ENCODE results near the gene MLLT10.

Gene MLLT10

GRCh38 chr10:21501731-21502347, 32.2 kb upstream of the MLLT10 start:
- DNase-seq: no peak

- no peak for DNase-seq
Measured at GRCh38 chr10:21502348-21502740, 31.7 kb upstream of the MLLT10 start.

GRCh38 chr10:21503542-21503941, 30.5 kb upstream of the MLLT10 start:
- DNase-seq: no peak

GRCh38 chr10:21505711-21506278, 28.2 kb upstream of the MLLT10 start:
- DNase-seq: no peak

GRCh38 chr10:21506351-21506750, 27.7 kb upstream of the MLLT10 start:
- no peak for DNase-seq

GRCh38 chr10:21507150-21507549, 26.9 kb upstream of the MLLT10 start:
- no peak for DNase-seq

- DNase-seq: no peak
Measured at GRCh38 chr10:21508706-21509331, 25.2 kb upstream of the MLLT10 start.

DNA sequence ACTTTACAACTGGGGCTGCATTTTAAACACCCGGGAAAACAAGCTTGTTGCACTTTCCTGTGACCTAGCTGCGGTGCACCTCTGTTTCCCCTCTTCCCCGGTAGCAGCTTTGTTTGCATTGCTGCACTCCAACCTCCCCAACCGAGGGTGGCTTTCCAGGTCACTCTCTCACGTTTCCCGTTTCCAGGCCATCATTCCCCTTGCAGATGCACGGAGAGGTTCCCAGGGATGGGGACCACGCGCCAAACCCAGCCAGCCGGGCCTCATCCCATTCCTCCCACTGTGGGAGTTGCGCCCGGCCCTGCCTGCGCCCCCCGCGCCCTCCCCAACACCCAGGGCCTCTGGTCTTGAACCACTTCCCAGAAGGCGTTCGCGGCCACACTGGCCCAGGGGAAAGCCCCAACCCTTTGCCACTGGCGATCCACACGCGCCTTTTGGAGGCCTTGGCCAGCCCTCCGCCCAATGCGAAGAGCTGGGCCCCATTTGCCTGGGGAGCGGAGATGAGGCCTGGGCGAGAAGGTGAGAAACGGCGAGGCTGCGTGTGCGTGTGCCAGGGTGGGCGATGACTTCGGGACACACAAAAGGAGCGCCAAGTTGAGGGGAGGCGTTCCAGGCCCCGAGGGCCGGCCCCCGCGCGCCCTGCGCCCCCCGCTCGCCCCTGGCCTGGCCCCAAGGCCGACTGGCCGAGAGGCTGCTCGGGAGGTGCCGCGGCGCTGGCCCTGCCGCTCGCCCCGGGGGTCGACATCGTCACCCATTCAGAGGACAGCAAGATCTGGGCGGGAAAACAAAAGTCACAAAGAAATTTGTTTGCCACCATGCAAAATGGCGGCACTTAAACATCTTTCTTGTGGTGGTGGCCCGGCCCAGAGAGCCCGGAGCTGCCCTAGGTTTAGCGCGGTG, 24.4 kb upstream of the MLLT10 start:
- no peak for DNase-seq

- DNase-seq: no peak
Measured at GRCh38 chr10:21510241-21511094, 23.6 kb upstream of the MLLT10 start.

DNA sequence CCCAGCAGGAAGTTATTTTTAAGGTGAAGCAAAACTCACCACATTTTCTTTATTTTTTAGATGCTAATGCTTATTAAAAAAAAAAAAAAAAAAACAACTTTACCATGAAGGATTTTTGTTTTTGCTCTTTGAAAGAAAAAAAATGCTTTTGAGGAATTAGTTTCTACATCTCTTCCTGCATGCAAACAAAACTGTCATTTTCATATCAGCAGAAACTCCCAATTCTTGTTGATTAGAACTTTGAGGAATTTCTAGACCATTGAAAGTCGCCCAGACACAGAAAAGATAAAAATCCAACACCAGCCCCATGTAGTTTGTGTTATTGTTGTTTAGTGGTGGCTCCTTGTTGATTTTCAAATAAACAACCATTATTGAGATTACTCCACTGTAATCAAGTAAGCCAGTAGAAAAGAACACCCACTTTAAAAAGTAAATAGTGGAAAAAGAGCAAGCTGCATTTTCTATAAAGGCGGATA, 22.9 kb upstream of the MLLT10 start:
- no peak for DNase-seq

DNA sequence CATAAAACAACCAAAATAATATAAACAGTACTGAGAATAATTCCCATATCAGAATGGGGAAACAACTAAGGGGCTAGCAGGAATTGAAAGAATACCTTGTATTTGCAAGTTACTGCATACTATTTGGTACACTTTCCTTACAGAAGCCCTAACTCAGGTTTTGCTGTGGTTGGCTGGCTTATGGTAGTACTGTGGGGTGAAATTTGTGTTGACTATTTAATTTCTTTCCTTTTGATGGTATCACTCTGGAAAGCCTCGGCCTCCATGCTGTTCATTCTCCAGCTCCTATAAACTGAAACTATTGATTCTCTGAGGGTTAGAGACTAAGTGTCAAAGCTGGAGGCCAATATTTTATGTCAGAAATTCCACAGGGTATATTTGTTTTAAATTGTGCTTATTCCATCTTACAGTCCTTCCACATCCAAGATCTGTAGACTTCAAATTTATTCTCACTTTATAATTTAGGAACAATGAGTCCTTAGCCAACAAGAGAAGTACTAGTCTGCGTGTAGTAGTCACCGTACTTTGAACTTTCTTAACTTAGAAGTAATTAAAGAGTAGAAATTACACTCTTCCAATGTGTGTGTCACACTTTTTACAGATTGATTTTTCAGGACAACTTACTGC, 22.0 kb upstream of the MLLT10 start:
- DNase-seq: no peak

DNA sequence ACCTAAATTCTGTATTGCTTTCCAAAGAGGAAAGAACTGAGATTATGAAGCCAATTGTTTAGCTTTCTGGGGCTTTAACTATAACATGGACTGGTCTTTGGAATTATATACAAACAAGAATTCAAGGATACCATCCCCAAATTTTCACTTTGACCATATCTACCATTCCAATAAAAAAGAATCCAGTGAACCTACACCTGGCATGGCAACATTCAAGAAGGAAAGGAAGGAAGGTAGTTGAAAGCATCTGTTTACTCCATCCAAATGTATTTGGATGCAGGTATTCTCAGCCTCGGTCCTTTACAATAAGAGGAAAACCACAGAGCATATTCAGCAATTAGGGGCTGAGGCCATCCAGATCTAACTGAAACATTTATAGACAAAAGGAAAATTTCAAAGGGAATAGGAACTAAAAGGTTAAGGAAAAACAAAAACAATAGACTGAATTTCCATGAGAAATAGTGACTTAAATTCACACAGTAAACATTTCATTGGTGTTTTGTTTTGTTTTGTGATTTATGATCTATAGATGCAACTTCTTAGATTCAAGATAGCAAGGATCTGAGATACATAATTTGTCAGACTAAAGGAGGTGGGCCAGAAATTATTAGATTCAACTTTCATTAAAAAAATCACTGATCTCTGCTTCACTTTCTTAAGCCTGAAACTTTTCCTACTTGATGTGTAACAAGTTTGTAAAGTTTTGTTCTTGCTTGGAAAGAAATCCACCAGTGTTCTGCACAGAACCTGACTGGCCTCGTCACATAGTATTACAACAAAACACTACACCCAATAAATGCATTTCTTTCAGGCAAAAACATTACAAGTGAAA, 21.2 kb upstream of the MLLT10 start:
- DNase-seq: no peak

DNA sequence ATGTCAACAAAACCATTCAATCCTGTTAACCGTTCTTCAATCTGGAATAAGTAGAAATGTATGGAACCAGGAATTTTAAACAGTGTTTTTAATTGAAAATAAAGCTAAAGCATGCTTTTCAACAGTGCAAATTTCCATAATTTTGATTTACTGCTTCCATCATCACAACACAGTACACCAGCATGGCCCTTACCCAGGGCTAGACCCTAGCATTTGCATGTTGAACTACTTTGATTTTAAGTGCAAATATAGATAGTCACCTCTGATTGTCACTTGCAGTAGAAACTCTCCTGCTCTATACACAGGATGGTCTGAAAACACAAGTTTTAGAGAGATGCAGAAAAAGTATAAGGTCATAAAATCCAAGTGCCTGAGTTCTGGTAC, 20.6 kb upstream of the MLLT10 start:
- no peak for DNase-seq

DNA sequence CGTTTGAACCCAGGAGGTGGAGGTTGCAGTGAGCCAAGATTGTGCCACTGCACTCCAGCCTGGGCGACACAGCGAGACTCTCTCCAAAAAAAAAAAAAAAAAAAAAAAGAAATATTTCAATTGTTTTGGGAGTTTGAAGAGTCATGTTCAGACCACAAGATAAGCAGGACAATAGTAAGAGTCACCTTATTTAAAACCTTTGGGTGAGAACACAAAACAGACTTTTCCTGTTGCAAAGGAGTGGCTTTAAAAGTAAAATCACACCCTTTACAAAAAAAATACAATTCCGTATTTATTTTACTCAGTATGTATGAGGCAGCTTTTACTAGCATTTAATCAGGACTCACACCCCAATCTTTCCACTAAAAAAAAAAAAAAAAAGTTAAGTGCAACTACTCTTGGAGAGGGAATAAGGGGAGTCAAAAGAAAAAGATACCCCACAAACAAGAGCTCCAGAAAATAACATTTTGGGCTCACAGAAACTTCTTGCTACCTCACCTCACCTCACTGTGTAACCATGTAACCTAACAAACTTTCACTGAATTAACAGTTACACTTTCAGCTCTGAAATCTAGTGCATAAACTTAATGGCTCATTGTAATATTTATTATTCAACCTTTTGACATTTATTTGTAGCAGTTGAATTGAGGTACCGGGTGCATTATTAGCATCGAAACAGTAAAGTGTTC, 19.8 kb upstream of the MLLT10 start:
- no peak for DNase-seq

GRCh38 chr10:21514818-21515351, 19.1 kb upstream of the MLLT10 start:
- no peak for DNase-seq

DNA sequence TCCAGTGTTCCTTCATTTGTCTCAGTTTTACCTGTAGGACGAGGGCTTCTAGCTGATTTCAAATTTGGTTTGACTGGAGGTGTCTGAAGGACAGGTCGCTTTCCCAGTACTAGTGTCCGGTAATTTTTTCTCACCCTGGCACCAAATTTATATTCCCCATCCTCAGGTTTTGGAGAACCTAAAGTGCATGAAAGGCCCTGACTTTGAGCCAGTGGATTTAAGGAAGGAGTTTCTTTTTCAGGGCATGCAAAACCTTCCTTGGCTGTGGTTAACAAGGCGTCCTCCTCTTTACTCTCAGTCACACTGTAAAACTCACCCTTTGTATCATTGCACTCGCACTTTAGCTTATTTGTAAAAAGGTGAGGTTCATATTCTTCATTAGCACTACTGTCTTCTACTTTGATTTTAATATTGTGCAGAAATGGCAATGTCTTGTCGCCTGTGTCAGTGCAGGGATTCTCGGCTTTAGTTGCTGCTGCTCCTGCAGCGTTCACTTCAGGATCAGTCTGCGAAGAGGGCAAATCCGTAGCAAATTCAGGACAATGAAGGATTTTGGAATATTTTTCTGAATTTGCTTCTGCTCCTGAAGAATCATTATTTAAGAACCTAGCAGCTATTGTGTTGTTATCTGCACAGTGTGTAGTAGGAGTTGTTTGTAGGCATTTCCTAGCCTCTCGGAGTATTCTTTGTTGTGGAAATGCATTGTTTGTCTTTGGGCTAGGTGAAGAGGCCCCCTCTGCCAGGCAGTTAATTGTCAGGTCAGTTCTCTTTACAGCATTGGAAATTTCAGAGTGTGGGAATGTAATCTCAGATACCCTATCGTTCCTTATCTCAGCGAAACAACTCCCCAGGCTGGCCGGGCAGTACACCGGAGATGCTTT, 18.4 kb upstream of the MLLT10 start:
- no peak for DNase-seq

DNA sequence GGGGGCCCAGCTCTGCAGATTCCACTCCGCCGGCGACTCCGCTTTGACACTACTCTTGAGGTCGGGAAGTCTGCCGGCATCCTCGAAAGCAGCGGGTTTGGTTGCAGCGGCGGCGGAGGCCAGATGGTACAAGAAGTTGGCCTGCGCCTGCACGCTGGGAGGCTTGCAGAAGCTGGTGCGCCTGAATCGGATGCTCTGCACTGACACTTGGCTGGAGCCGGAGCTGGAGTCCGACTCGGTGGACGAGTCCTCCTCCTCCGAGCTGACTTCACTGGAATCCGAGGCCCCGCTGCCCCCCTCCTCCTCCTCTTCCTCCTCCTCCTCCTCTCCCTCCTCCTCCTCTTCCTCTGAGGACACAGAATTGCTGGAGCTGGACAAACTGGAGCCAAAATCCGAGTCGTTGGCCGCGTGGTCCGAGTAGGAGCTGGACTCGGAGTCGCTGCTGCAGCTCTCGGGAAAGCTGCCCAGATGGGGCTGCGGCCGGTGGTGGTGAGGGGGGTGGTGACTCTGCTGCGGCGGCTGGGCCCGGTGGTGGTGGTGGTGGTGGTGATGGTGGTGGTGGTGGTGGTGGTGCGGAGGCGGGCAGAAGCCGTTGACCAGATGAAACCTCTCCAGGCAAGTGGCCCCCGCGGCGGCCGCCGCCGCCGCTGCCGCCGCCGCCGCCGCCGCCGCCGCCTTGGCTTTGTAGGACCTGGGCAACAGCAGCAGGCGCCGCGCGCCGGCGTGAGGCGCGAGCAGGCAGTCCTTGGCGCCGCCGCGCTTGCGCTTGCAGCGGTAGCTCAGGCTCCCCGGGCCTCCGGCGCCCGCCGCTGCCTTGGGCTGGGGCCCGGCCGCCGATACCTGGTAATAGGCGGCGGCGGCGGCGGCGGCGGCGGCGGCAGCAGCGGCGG, 17.5 kb upstream of the MLLT10 start:
- DNase-seq: no peak
